CD4-positive, alpha-beta T cell treated with Interleukin-6 at 100 ng/mL for 8 hours (primary cell): ENCODE measurements around the gene DMRT3.

Source experiments
- DNase-seq: peaks from one replicate; pipeline ENCODE4 v3.0.0-alpha.2; 2020; ENCODE audit warnings: mixed read lengths, low spot score

DMRT3 gene, protein sequence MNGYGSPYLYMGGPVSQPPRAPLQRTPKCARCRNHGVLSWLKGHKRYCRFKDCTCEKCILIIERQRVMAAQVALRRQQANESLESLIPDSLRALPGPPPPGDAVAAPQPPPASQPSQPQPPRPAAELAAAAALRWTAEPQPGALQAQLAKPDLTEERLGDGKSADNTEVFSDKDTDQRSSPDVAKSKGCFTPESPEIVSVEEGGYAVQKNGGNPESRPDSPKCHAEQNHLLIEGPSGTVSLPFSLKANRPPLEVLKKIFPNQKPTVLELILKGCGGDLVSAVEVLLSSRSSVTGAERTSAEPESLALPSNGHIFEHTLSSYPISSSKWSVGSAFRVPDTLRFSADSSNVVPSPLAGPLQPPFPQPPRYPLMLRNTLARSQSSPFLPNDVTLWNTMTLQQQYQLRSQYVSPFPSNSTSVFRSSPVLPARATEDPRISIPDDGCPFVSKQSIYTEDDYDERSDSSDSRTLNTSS

DNA sequence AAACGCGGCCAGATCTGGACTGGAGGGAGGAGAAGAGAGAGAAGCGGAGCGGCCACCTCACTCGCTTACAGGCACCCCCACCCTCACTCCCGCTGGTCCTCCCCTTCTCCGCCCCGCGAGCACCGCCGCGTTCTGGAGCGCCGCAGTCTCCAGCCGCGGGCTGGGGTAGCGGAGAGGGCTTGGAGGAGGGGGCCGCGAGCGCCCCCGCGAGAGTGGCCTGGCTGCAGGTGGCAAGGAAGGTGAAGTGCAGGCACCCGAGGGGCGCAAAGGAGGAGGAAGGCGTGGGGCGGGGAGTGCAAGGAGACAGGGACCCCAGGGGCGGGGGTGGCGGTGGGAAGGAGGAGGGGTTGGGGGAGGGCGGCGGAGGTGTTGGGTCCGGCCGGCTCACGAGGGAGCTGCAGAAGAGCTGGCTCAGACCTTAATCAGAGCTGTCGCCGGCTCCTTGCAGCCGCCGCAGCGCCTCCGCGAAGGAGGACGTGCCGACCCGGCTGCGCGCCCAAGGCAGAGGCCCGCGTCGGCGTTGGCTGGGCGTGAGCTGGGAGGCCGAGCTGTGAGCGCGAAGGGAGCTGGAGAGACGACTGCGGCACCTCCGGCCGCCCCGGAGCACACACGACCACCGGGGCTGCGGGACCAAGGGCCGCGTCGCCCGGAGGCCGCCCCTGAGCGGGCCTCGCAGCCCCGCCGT lies at the start of gene DMRT3:
Gene DMRT3, plus strand, starts transcription at position 398 of the 685 bp plus-strand sequence. CDS start 347 bp downstream, outside the sequence.
- no peak for DNase-seq

DNA sequence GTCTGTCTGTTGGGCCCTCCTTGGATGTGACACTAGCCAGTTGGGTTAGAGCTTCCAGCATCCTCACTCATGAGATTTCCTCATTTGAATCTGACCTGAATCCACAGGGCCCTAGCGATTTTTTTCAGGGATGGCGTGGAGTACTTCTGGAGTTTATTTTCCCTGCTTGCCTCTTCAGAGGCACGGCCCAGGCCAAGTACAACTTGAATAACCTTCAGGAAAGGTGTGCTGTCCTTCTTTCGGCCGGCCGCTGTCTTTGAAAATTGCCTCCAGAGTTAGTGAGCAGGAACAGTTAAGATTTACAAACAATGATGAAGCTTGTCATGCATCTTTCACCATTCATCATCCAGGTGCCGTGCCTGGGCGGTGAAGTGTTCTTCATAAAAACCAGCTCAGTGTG lies 49.5 kb upstream of the DMRT3 start:
- DNase-seq, result no peak

DNA sequence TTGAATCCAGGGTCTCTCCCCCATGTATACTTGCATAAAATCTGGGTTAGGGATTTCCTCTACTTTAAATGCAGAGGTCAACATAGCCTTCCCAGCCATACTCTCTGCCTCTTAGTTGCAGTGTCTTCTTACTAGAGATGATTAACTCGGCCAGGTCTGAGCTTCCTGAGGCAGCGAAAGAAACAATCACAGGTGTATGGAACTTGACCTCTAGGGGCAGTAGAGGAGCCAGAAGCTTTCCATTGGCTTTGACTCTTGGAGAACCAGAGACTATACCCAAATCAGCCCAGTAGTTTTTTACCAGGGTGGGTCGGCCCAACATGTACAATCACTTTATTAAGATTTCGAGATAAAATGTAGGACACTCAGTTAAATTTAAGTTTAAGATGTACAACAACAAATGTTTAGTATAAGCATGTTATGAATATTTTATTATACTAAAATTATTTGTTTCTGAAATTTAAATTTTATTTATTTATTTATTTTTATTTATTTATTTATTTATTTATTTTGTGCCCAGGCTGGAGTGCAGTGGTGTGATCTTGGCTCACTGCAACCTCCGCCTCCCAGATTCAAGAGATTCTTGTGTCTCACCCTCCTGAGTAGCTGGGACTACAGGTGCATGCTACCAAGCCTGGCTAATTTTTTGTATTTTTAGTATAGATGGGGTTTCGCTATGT lies 48.0 kb upstream of the DMRT3 start:
- no peak for DNase-seq

DNA sequence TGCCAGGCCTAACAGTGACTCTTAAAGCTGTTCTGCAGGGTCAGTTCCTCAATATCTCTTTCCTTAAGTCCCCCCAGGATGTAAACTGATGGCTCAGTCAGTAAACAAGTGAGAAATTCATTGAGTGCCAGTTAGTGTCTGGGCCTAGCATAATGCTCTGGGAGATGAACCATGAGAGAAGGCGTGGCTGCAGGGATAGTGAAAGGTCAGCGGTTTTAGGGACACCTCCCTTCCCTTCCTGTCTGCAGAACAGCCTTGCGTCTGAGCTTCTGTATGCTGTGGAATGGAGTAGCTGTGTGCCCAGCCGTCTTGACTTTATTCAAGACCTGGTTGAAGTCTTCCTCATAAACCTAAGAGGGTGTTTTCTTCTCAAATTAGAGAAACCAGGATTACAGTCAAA lies 46.7 kb upstream of the DMRT3 start:
- DNase-seq, result no peak

DNA sequence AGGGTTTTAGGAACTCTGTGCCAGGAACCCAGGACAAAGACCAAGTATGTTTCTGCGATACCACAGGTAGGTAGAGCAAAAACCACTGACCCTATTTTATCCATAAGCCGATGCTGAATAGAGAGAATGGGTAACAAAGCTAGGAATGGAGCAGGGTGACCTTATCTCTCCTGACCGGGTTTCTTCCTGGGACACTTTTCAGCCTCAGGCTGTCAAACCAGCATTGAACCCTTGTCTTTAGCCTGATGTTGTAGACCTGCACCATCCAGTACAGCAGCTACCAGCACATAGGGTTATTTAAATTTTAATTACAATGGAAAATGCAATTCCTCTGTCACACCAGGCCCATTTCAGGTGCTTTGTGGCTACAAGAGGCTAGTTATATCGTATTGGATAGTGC lies 43.1 kb upstream of the DMRT3 start:
- DNase-seq, result no peak

DNA sequence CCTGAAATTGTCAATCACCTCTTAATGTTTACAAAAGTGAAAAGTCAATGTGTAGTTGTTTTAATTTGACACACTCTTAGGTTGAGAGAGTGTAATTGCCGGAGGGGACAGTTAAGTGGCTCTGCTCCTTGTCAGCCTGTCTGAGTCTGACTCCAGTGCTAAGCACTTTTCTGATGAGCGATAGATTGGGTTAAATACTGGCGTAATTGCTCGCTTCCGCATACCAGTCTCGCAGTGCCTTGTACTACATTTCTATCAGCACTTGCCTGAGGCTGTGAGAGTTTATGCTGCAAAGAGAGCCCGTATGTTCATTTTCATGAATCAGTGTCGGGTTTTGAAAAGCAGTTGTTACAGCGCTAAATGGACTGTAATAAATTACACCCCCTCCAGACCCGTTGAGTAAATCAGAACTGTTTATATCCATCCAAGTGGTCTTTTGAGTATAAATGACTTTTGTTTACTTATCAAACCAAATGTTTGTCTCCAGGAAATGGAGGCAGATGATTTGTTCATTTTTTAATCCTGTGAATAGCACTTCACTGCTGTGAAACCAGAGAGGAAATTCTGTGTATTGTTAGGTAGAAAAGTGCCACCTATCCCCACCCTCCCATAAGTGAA lies 41.0 kb upstream of the DMRT3 start:
- DNase-seq, result no peak

DNA sequence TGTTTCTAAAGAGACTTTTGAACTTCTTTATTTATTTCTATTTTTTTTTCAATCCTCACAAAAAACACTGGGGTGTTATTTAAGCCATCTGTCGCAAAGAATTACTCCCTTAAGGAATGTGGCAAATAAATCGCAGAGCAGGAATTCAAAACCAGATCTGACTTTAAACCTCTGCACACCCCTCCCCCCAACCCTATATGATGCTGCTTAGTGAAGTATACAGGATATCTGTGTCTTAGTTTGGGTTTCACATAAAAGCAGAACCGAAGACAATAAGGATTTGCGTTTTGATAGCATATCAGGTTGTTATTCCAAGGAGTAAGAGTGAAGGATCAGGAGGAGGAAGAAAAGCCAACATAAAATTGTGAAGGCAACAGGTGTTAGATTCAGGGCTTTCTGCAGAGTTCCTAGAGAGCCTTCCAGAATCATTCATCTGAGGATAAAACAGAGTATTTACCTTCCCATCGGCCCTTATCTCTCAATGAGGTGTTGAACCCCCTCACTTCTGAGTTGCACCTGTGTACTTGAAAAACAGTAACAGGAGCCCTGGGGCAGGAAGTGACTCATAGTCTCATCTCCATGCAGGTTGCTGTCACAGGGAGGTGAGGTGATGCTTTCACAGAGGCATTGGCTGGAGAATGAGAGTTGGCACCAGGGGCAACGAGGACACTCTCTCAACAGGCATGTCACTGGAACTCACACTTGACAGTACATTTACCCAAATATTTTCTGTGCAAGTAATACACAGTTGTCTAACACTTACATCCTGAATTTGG lies 33.5 kb upstream of the DMRT3 start:
- DNase-seq, result no peak

DNA sequence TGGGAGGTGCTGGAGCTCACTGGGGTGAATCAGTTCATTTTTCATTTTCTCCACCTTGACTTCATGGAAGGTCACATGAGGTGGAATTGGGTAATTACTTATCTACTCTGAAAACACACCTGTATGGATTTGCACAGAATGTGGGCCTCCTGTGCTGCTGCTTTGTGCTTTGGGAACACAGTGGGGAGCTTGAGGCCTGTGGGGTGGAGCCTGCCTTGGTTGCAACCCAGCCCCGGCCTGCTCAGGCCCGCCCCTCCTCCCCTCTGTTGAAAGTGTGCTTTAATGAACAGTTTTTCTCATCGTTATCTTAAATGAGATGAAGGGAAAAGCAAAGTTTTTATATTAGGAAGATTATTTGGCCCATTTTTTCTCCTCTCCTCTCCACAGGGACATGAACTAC lies 28.5 kb upstream of the DMRT3 start:
- DNase-seq, result no peak

DNA sequence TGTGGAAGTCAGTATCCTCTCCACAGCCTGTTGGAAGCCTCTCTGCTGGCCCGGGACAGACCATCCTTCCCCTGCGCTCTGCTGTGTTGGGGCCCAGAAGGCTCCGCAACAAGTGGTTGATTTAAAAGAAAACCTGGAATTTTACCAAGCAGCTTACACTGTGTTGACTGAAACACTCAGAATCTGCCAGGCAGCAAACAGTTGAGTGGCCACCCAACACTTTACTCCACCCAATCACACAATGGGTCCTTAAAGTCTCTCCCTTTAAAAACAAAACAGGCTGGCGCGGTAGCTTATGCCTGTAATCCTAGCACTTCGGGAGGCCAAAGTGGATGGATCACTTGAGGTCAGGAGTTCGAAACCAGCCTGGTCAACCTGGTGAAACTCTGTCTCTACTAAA lies 28.0 kb upstream of the DMRT3 start:
- DNase-seq, result no peak

DNA sequence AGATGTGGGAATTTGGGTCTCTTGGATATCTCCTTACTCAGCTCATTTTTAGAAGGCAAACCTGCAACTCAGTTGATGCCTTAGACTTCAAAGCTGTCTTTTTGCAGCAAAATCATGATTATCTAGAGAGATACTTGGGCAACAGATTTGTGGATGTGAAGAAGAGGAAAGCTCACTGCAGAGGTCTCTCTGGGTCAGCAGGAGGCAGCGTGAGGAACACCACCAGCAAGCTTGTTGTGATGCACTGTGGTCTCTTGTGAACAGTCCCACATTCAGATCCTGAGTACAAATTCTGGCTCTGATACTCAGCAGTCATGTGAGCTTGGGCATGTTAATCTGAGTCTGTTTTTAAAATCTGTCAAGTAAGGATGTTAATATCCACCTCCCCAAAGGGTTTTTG lies 26.3 kb upstream of the DMRT3 start:
- DNase-seq, result no peak

DNA sequence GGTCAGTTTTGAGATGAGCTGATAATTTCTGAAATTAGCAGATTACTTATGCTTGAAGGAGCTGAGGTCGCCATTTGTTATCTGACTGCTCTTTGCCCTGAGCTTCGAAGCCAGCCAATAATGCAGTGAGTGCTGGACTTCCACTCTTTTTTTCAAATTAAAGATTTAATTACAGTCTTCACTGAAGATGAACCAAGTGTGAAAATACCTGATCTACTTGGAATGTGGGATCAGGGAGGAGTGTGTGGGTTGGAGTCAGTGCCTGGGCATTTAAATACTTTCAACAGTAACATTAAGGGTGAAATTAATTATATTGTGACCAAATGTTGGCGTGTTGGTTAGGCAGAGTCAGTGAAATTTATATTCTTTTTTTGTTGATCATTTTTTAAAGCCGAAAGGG lies 23.9 kb upstream of the DMRT3 start:
- DNase-seq, result no peak

DNA sequence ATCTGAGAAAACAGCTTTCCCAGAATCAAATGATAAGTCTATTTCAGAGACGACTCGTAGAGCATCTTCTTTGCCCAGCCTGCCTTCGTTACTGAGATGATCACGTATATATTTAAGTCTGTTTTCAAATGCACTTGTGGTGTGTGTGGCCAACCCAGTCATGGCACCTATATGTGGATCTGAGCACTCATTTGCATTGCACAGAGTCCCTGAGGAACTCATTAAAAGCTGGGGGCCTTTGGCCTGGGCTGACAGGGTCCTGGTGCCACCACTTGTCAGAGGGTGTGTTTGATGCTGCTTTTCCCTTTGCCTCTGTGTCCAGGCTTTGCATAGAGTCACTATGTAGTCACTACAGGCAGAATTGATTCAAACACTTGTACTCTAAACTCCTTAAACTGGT lies 17.4 kb upstream of the DMRT3 start:
- no peak for DNase-seq

DNA sequence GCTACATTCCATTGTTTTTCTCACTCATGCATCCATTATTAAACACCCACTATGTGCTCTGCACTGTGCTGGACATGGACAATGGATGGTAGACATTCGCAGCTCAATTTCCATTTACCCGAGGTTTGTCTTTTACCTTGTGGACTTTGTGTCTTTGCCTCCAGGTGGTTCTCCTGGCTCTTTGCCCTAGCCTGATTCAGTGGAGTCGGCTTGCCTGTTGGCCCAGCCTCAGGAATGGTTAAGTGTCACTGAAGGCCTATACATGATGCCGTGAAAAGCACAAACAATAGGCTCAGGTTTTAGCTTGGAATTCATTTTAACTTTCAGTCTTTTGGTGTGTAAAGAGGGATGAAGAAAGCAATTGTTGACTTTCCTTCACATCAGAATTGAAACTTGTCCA lies 16.5 kb upstream of the DMRT3 start:
- DNase-seq, result no peak

DNA sequence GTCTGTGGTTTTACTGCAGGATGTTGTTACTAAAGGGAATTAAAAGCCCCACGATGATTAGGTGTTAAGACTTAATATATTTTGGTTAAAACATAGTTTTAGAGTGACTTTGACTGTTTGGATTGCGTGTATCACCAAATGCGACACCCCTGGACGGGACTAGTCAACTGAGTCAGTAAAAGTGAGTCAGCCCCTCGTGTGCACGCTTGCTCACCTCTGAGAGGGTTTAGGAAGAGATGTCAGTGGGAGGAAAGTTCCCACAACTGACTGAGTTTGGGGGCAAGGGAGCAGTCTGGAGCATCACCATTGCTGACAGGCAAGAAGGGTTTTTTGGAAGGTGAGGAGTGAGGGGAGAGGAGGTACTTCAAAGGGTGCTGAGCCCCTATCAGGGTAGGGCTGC lies 14.4 kb upstream of the DMRT3 start:
- DNase-seq, result no peak

DNA sequence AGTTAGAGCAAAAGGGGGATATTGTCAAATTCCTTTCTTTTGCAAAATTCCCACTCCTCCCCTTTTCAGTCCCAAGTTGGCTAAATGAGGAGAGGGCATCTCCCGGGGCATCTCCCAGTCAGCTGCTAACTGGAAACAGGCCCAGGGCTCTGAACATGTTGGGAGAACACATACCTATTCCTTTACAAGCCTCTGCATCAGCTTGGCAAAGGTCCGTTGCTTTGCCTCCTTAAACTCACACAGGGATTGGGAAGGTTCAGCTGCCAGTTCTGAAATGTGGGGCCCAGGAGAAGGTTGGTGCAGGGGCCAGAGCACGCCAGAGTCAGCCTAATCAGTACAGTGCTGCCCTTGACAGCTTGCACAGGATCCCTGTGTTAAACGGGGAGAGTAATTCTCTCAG lies 11.0 kb upstream of the DMRT3 start:
- DNase-seq, result no peak

DNA sequence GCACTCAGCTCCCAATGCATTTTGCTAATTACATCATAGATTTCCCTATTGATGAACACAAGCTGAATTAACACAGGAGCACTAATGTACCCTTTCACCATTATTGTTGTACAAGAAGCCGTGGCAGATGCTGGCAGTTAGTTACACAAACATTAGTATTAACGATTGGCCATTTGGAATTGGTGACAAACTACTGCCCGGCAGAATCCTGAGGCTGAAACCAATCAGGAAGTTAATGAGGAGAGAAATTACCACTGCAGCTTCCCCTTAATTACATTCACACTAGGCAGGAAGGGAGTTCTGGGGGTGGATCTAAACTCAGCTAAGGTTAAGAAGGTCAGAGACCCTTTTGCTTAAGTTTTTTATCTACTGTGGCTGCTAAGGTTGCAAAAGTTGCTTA lies 9.6 kb upstream of the DMRT3 start:
- DNase-seq, result no peak

DNA sequence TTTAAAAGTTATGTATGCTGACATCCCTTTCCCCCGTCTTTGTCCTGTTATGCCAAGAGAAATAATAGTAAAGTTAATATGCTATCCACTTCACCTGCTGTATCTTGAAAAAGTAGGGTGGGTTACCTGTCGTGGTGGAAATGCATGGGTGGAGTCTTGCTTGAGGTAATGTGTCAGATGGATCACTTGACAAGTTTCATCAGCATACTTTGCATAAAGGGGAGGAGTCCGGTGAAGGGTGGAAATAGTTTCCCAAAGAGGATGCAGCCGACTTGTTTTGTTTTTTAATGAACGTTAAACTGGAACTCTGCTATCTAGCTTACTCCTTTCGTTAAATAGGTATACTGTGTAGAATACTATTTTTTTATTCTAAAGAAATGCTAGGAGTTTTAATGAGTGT lies 9.0 kb upstream of the DMRT3 start:
- no peak for DNase-seq

DNA sequence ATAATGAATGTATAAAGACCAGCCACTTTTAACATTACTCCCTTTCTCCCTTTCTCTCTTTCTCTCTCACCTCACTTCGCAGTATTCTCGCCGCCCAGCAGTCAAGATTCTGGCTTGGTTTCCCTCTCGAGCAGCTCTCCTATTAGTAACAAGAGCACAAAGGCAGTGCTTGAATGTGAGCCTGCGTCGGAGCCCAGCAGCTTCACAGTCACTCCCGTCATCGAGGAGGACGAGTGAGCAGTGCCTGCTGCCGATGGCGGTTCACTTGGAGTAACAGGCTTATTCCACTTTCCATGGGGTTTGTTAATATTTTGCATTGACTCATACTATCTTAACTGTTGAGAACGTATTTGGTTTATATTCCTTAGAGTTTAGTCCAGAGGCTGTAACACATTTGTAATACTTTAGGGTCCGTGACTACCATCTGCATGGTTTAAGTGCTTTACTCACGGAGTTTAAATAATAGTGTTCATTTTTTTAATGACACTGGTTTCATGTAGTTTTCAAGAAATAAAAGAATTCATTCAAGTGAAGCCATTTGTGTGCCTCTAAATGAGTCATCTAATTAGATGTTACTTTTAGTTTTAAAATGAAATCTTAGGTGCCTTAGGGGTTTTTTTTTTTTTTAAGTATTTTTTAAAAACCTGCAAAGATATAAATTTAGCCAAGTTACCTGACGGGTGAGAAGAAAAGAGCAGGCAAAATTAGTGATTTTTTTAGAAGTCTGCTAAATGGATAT lies 8.4 kb upstream of the DMRT3 start:
- DNase-seq, result no peak

DNA sequence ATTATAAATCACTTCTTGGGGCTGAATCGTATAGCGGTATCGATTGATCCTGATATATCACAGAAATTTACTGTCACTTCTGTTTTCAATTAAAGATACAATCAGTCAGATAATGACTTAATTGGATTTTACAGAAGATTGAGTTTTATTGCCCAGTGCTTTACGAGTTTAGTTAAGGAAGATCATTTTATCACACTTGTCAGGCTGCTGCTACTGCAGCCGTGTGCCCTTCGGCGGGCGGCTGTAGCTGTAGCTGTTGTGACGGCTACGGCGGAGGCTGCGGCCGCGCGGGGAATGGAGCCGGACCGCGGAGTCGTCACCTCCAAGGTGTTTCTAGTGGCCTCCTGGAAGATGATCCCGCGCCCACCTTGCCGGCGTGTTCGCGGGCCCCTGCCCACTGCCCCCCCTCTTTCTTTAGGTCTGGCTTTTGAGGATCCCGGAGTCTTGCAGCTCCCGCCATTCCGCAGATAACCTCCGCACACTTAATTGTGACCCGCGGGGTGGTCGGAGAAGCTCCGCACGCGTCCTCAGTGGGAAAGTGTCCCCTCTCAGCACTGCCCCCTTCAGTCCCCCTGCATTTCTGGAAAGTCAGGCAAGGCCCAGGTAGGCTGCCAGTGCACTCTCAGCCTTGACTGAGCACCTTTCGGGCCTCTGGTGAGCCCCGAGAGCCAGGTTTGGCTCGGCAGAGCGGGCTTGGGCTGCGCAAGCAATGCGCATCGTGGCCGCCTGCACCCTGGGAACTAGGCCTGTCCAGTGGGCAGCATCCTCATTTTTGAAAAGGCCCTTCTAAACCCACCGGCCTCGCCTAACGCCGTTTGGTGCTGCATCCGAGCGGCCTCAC lies 6.9 kb upstream of the DMRT3 start:
- DNase-seq, result no peak
